K562 (cell line): ENCODE measurements around the gene EEF1A1. TPM values are rescaled to one million over a fixed set of nuclear protein-coding genes. Genes with fewer than 3 reads are reported as not detected.

Experiments used
- AFF4 ChIP-seq: sonication (generic); formaldehyde crosslinking; IDR thresholded peaks from 2 replicates; pipeline ENCODE4 v1.8.0; 2023; ENCODE audit warnings: mild to moderate bottlenecking, missing genetic modification reagents
- ATF2 ChIP-seq: sonication (generic); formaldehyde crosslinking; IDR thresholded peaks from 2 replicates; pipeline ENCODE4 v1.8.1; 2022; ENCODE audit warnings: missing genetic modification reagents
- CBX1 ChIP-seq: sonication (generic); IDR thresholded peaks from 2 replicates; pipeline ENCODE4 v1.6.1; 2016; ENCODE audit warnings: antibody characterized with exemption, low read depth, mild to moderate bottlenecking
- EP400 ChIP-seq: fragments of 450-650 bp; IDR thresholded peaks from 2 replicates; pipeline ENCODE4 v1.6.1; 2017; ENCODE audit warnings: antibody characterized with exemption, mild to moderate bottlenecking, moderate library complexity
- HDAC8 ChIP-seq: fragments of 450-650 bp; IDR thresholded peaks from 2 replicates; pipeline ENCODE4 v1.6.1; 2016; ENCODE audit warnings: mild to moderate bottlenecking, missing genetic modification characterization, moderate library complexity, missing compliant biosample characterization
- HMBOX1 ChIP-seq: sonication (generic); IDR thresholded peaks from 2 replicates; pipeline ENCODE4 v1.6.1; 2016
- L3MBTL2 ChIP-seq: fragments of 450-650 bp; IDR thresholded peaks from 2 replicates; pipeline ENCODE4 v1.6.1; 2016; ENCODE audit warnings: mild to moderate bottlenecking, moderate library complexity
- MAFK ChIP-seq: IDR thresholded peaks from 2 replicates; pipeline ENCODE4 v1.6.1; 2011; ENCODE audit warnings: low read length, improper control_type of control experiment
- NFE2L1 ChIP-seq: fragments of 450-650 bp; IDR thresholded peaks from 2 replicates; pipeline ENCODE4 v1.6.1; 2016; ENCODE audit warnings: missing genetic modification characterization, low read depth, mild to moderate bottlenecking, missing compliant biosample characterization, moderate library complexity, borderline replicate concordance
- POLR2H ChIP-seq: IDR thresholded peaks from 2 replicates; pipeline ENCODE4 v1.6.1; 2016; ENCODE audit warnings: missing genetic modification characterization, low read depth, mild to moderate bottlenecking, control low read depth, missing compliant biosample characterization, moderate library complexity
- SAFB ChIP-seq: fragments of 200-400 bp; formaldehyde crosslinking; IDR thresholded peaks from 2 replicates; pipeline ENCODE4 v1.6.1; 2017; ENCODE audit warnings: low read depth, low read length, borderline replicate concordance
- SRSF9 ChIP-seq: fragments of 200-400 bp; formaldehyde crosslinking; IDR thresholded peaks from 2 replicates; pipeline ENCODE4 v1.6.1; 2017; ENCODE audit warnings: low read depth, low read length, borderline replicate concordance
- TBL1XR1 ChIP-seq, 2 experiments: IDR thresholded peaks; 2 replicates each; pipeline ENCODE4 v1.6.1; 2012; ENCODE audit warnings: improper control_type of control experiment in 2 of 2, low read length in 2 of 2, mild to moderate bottlenecking in 1 of 2
- TOE1 ChIP-seq, 2 experiments: fragments of 450-650 bp in 1 of 2; sonication (generic) in 1 of 2; formaldehyde crosslinking in 1 of 2; IDR thresholded peaks; 2 replicates each; pipeline versions ENCODE4 v1.7.1 to v1.8.0; 2016 to 2022; ENCODE audit warnings: borderline replicate concordance in 2 of 2, mild to moderate bottlenecking in 2 of 2, antibody characterized with exemption in 1 of 2, inconsistent platforms in 1 of 2, low read depth in 1 of 2, missing genetic modification reagents in 1 of 2, moderate library complexity in 1 of 2
- UBTF ChIP-seq, 2 experiments: IDR thresholded peaks; 2 replicates each; pipeline ENCODE4 v1.6.1; 2012; ENCODE audit warnings: improper control_type of control experiment in 2 of 2, low read depth in 2 of 2, low read length in 2 of 2, borderline replicate concordance in 1 of 2
- ZFP1 ChIP-seq: fragments of 450-650 bp; formaldehyde crosslinking; IDR thresholded peaks from 2 replicates; pipeline ENCODE4 v1.4.0; 2020; ENCODE audit warnings: mild to moderate bottlenecking, mixed read lengths
- ZNF444 ChIP-seq: fragments of 250-450 bp; sonication (Bioruptor Pico); IDR thresholded peaks from 2 replicates; pipeline ENCODE4 v1.4.0; 2020; ENCODE audit warnings: mild to moderate bottlenecking, moderate library complexity
- ZNF780A ChIP-seq: fragments of 250-450 bp; sonication (Bioruptor Pico); IDR thresholded peaks from 2 replicates; pipeline ENCODE4 v1.5.0; 2021; ENCODE audit warnings: mild to moderate bottlenecking
- ZNF79 ChIP-seq: fragments of 250-450 bp; sonication (Bioruptor Pico); IDR thresholded peaks from 2 replicates; pipeline ENCODE4 v1.4.0; 2020; ENCODE audit warnings: low read depth, mild to moderate bottlenecking, moderate library complexity
- polyA plus RNA-seq, 8 experiments: library from polyadenylated mRNA; depleted of rRNA in 4 of 8; stranded (reverse) in 5 of 8; unstranded in 3 of 8; fragments of >200 nt; fragmentation: Nextera tagmentation in 2 of 8; fragmentation: Illumina TruSeq in 1 of 8; extraction: Ambion mirVana in 2 of 8; extraction: Trizol in 1 of 8; gene quantifications; 2 replicates each; pipeline versions ENCODE4 v1.2.1 to v1.2.3, GENCODE V29; 2011 to 2014; ENCODE audit warnings: inconsistent platforms in 1 of 8, missing spikeins in 1 of 8
- total RNA-seq, 7 experiments: library from RNA; depleted of rRNA in 6 of 7; stranded (reverse); fragments of >200 nt in 6 of 7; fragmentation: Illumina TruSeq in 2 of 7; extraction: Trizol in 2 of 7; gene quantifications; 2 replicates each; pipeline versions ENCODE4 v1.2.1 to v1.2.3, GENCODE V29; 2011 to 2021; ENCODE audit warnings: low replicate concordance in 1 of 7

EEF1A1 gene
- total and polyA plus RNA-seq, 9 of the 15 experiments (the other 6 are each of a cell fraction or from before 2014, with no cell fraction given) = 6,453 to 17,323 (median 11,082) TPM

- TF ChIP-seq AFF4 (CRISPR knock-in tag) (peak; percentile 100), TBL1XR1 (IDR thresholded peaks at IDR 0.05; ENCODE audit: low read length in 2 of 2) (peak; percentile 31 to 58; a peak in 1 of 4 replicates), EP400 (peak; percentile 99), ZNF780A (CRISPR knock-in tag) (no peak), ATF2 (CRISPR knock-in tag) (peak; percentile 65; the same call in 1 of the 2 replicates), CBX1 (peak; percentile 99), TOE1 (IDR thresholded peaks at IDR 0.05; ENCODE audit: borderline replicate concordance) (peak; percentile 91), TOE1 (CRISPR knock-in tag; IDR thresholded peaks at IDR 0.05; ENCODE audit: borderline replicate concordance, low read depth) (peak; percentile 32; the same call in 1 of the 2 replicates), HDAC8 (tag) (no peak), ZNF79 (CRISPR knock-in tag) (no peak), POLR2H (tag) (peak; percentile 99), UBTF (IDR thresholded peaks at IDR 0.05; ENCODE audit: borderline replicate concordance in 1 of 2, low read depth in 2 of 2, low read length in 2 of 2) (no peak), HMBOX1 (no peak), SAFB (peak; percentile 21; the same call in 1 of the 2 replicates), ZFP1 (CRISPR knock-in tag) (0 out of 2 replicates have a peak, but pooled peaks have one; percentile 40), SRSF9 (no peak), NFE2L1 (no peak), MAFK (no peak), ZNF444 (no peak; the same call in 1 of the 2 replicates), L3MBTL2 (peak; percentile 84)
These were observed at the start of gene EEF1A1 (continued) for GRCh38 chr6:73520688-73521350.
